Colonic mucosa (tissue), 4 donors: ENCODE measurements around the gene TMC4. TPM values are rescaled to one million over a fixed set of nuclear protein-coding genes. Genes with fewer than 3 reads are reported as not detected.

Source experiments
- DNase-seq: peaks from one replicate; pipeline ENCODE4 v3.0.0-alpha.2; 2020
- H3K27ac ChIP-seq: fragments of 200-600 bp; one replicate; pipeline ENCODE4 v1.8.0; 2021
- H3K27me3 ChIP-seq: fragments of 200-600 bp; one replicate; pipeline ENCODE4 v1.8.0; 2021
- H3K36me3 ChIP-seq: fragments of 200-600 bp; one replicate; pipeline ENCODE4 v1.8.0; 2021
- H3K4me1 ChIP-seq: fragments of 200-600 bp; one replicate; pipeline ENCODE4 v1.8.0; 2021; ENCODE audit warnings: mild to moderate bottlenecking
- H3K4me3 ChIP-seq: fragments of 200-600 bp; one replicate; pipeline ENCODE4 v1.8.0; 2021
- H3K9ac ChIP-seq, 2 donors: one replicate each; pipeline ENCODE4 v1.7.0; 2013; ENCODE audit warnings: control low read depth in 2 of 2, low read depth in 2 of 2, low read length in 2 of 2
- H3K9me3 ChIP-seq: fragments of 200-600 bp; one replicate; pipeline ENCODE4 v1.8.0; 2021
- CTCF ChIP-seq: fragments of 200-600 bp; IDR thresholded peaks from one replicate; pipeline ENCODE4 v1.8.0; 2022; ENCODE audit warnings: antibody characterized with exemption, mild to moderate bottlenecking
- intact Hi-C: fragments of 100-400 bp; cut with DNase I; formaldehyde crosslinking; loops from one replicate; pipeline ENCODE4 v1.14.1; 2022
- total RNA-seq, 2 donors: library from RNA; stranded (reverse); fragmentation: NEBNext Ultra II Directional in 1 of 2; extraction: Animal tissue kit (Norgen Biotek cat#: 25700) in 1 of 2; gene quantifications; one replicate each; pipeline ENCODE4 v1.2.1, GENCODE V29; 2021
- donor health status: healthy.
- donor health status: DM: no; HTN: no; CAD: no.
- donor health status: DM: no; HTN: no; CAD: no.

Gene TMC4
- total RNA-seq, 2 donors from 2014 or later, result 80.9 to 165 TPM

GRCh38 chr19:54190503-54191010 lies 17.6 kb upstream of the TMC4 start:
- H3K9me3 ChIP-seq, result no peaks in the 10 kb centered on the region
- no peaks in the 10 kb centered on the region for H3K27me3 ChIP-seq
- no peaks in the 10 kb centered on the region for H3K36me3 ChIP-seq
- intact Hi-C loops, result no loop called here
- H3K4me3 ChIP-seq, result peak overlapping the region; percentile 60
- H3K27ac ChIP-seq, result peak overlapping the region; percentile 99
- peaks cover 13% of the 10 kb centered on the region for H3K4me1 ChIP-seq
- peak overlapping the region; percentile 95 to 96 for H3K9ac ChIP-seq
- no peak for TF ChIP-seq CTCF
- peak; percentile 99 for DNase-seq

GRCh38 chr19:54189735-54190502 lies 17.0 kb upstream of the TMC4 start:
- H3K27me3 ChIP-seq, result no peaks in the 10 kb centered on the region
- TF ChIP-seq CTCF, result no peak
- peaks cover 13% of the 10 kb centered on the region for H3K4me1 ChIP-seq
- H3K4me3 ChIP-seq, result peak overlapping the region; percentile 73
- peak overlapping the region; percentile 99 for H3K27ac ChIP-seq
- DNase-seq, result peak; percentile 100
- intact Hi-C loops, result no loop called here
- H3K9me3 ChIP-seq, result no peaks in the 10 kb centered on the region
- no peaks in the 10 kb centered on the region for H3K36me3 ChIP-seq
- H3K9ac ChIP-seq, result peak overlapping the region; percentile 56 to 79

- no peak for TF ChIP-seq CTCF
- Histone ChIP-seq H3K27ac (peak within 1 kb of the TSS; percentile 99), H3K27me3 (no peaks in the 10 kb centered on the region), H3K9me3 (no peaks in the 10 kb centered on the region), H3K4me1 (peaks cover 13% of the 10 kb centered on the region), H3K36me3 (no peaks in the 10 kb centered on the region), H3K9ac (peak within 1 kb of the TSS; percentile 85 to 90), H3K4me3 (peak within 1 kb of the TSS; percentile 73)
- intact Hi-C loops, result no loop called here
- DNase-seq, result no peak
Measured at GRCh38 chr19:54189145-54189734, 16.3 kb upstream of the TMC4 start, which contains the start of gene MBOAT7. Gene MBOAT7, minus strand, starts transcription at chr19:54189580. Its CDS starts 1,072 bp downstream, at chr19:54188508.

- H3K36me3 ChIP-seq, result no peaks in the 10 kb centered on the region
Measured at GRCh38 chr19:54188215-54188871, 15.4 kb upstream of the TMC4 start.

More at GRCh38 chr19:54188215-54188871, 15.4 kb upstream of the TMC4 start:
- peak overlapping the region; percentile 73 for H3K4me3 ChIP-seq
- TF ChIP-seq CTCF, result no peak
- H3K27me3 ChIP-seq, result no peaks in the 10 kb centered on the region
- intact Hi-C loops, result no loop called here
- peaks cover 13% of the 10 kb centered on the region for H3K4me1 ChIP-seq
- peak overlapping the region; percentile 99 for H3K27ac ChIP-seq
- peak overlapping the region; percentile 85 to 90 for H3K9ac ChIP-seq
- H3K9me3 ChIP-seq, result no peaks in the 10 kb centered on the region
- DNase-seq, result peak; percentile 63
